Kidney epithelial cell (primary cell): Measurements from ENCODE around the gene ARHGAP23. TPM values are rescaled to one million over a fixed set of nuclear protein-coding genes. Genes with fewer than 3 reads are reported as not detected.
"Not testable (repeated sequence)": the region's sequence is repeated elsewhere in the genome, so short reads cannot be mapped to it uniquely, and the experiment has no call there.

Experiments used
- DNase-seq: peaks from one replicate; pipeline ENCODE4 v3.0.0-alpha.2; 2010; ENCODE audit warnings: low read depth
- H3K27me3 ChIP-seq: 2 replicates; pipeline ENCODE4 v1.6.0; 2011; ENCODE audit warnings: low read length; ENCODE audit not compliant: control insufficient read depth, insufficient read depth
- H3K36me3 ChIP-seq: 2 replicates; pipeline ENCODE4 v1.5.1; 2011; ENCODE audit warnings: low read length; ENCODE audit not compliant: control insufficient read depth, insufficient read depth
- H3K4me3 ChIP-seq: 2 replicates; pipeline ENCODE4 v1.5.1; 2011; ENCODE audit warnings: low read depth, mild to moderate bottlenecking, control low read depth, low read length
- total RNA-seq: library from RNA; depleted of rRNA; stranded (reverse); fragments of >200 nt; gene quantifications from 2 replicates; pipeline ENCODE4 v1.2.3, GENCODE V29; 2015
- TF ChIP-seq, protein P1 (sequence below): IDR thresholded peaks from 2 replicates; pipeline ENCODE4 v1.5.1; 2011; ENCODE audit warnings: mild to moderate bottlenecking, moderate library complexity, low read length, control low read depth, inconsistent platforms; ENCODE audit not compliant: insufficient read depth, poor library complexity, severe bottlenecking

ARHGAP23 gene
- total RNA-seq, 1 donor from 2014 or later, result 52.8 TPM

DNA sequence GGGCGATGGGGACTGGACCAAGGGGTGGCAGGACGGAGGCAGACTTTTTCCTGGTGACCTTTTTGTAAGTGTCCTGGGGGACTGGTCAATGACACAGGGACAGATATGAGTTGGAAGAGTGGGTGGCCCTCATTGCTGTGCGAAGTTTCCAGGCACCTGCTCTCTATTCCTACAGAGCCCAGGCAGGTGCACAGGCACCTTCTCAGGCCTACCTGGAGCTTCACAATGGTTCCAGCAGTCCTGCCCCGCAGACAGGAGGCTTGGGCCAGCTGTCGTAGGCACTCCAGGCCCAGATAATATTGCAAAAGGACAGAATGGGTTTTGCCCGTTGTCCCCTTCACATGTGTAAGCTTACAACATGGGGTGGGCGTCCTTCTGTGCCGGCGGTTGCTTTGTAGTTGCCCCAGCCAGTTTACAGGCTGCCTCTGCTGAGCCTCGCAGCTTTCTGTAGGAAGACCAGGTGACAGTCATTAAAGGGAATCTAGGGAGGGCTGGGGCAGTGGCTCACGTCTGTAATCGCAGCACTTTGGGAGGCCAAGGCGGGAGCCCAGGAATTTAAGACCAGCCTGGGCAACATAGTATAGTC lies 84.3 kb downstream of the ARHGAP23 start:
- Histone ChIP-seq H3K27me3 (peaks cover 4% of the 10 kb centered on the region), H3K4me3 (no peak overlapping the region), H3K36me3 (no peaks in the 10 kb centered on the region)
- DNase-seq, result no peak
- TF ChIP-seq, protein P1, sequence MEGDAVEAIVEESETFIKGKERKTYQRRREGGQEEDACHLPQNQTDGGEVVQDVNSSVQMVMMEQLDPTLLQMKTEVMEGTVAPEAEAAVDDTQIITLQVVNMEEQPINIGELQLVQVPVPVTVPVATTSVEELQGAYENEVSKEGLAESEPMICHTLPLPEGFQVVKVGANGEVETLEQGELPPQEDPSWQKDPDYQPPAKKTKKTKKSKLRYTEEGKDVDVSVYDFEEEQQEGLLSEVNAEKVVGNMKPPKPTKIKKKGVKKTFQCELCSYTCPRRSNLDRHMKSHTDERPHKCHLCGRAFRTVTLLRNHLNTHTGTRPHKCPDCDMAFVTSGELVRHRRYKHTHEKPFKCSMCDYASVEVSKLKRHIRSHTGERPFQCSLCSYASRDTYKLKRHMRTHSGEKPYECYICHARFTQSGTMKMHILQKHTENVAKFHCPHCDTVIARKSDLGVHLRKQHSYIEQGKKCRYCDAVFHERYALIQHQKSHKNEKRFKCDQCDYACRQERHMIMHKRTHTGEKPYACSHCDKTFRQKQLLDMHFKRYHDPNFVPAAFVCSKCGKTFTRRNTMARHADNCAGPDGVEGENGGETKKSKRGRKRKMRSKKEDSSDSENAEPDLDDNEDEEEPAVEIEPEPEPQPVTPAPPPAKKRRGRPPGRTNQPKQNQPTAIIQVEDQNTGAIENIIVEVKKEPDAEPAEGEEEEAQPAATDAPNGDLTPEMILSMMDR, result no peak

DNA sequence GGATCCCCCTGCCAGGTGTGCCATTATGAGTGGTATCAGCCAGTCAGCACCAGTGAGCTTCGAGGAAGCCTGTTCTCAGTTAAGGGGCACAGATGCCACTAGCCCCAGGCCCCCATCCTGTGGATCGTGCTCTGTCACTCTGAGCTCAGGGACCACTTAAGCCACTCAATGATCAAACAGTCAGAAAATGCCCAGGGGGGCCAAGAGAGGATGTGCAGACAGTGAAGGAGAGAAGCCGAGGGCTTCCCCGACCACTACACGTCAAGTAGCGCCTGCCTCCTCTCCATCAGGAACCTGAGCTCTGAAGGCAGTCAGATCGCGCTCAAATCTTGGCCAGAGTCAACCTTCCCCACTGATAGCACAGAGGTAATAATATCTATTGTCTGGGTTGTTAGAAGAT lies 98.3 kb downstream of the ARHGAP23 start:
- not testable (repeated sequence) for DNase-seq, H3K4me3 ChIP-seq, H3K36me3 ChIP-seq
- H3K27me3 ChIP-seq, result peaks cover 19% of the 10 kb centered on the region

DNA sequence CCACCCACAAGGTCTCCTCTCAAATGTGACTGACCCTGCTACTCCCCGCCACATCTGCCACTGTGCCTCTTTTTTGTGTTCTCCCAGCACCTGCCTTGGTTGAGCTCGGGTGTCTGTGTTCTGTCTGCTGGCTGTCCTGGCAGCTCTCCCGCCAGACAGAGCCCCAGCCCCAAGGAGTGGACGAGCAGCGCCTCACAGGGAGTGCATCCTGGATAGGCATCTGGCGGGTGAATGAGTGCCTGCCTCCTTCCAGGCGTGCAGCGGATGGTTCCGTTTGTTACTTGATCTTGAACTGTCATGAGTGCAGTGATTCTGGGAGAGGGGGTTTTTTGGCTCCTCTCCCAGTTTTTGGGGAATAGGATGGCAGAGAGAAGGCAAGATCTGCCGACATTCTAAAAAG lies 99.9 kb downstream of the ARHGAP23 start:
- H3K36me3 ChIP-seq, DNase-seq, H3K4me3 ChIP-seq: not testable (repeated sequence)
- peaks cover 30% of the 10 kb centered on the region for H3K27me3 ChIP-seq

DNA sequence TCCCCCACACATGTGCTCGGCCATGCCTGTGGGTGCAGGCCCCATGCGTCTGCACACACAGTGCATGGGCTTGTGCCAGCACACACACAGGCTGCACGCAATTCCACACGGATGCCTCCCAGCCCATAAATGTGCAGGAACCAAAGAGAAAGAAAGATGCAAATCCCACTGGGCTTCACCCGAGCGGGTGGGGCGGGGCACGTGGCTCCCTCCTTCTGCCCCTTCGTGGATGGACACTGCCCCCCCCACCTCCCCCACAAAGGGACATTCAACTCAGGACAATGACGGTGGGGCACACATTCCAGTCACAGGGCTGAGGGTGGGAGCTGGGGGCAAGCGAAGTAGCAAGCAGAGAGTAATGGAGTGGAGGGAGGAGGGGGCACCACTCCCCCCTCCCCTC lies 102.6 kb downstream of the ARHGAP23 start:
- H3K36me3 ChIP-seq, DNase-seq, H3K4me3 ChIP-seq: not testable (repeated sequence)
- peaks cover 41% of the 10 kb centered on the region for H3K27me3 ChIP-seq

DNA sequence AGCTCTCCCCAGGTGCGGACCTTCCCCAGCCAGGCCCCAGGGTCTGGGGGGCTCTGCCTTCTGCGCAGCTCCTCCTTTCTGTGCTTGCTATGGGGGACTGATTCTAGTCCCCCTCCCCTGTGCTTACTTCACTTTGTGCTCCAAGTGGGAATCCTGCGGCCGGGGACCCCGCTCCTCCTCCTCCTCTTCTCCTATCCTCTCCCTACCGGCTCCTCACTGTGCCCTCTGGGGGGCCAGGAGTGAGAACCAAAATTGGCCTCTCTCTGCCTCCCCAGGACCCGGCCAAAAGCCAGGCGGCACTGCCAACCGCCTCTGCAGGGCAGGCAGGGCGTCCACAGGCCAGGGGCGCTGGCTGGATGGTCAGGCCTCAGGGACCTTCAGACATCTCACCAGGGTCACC lies 103.5 kb downstream of the ARHGAP23 start:
- DNase-seq, H3K36me3 ChIP-seq, H3K4me3 ChIP-seq: not testable (repeated sequence)
- peaks cover 50% of the 10 kb centered on the region for H3K27me3 ChIP-seq

DNA sequence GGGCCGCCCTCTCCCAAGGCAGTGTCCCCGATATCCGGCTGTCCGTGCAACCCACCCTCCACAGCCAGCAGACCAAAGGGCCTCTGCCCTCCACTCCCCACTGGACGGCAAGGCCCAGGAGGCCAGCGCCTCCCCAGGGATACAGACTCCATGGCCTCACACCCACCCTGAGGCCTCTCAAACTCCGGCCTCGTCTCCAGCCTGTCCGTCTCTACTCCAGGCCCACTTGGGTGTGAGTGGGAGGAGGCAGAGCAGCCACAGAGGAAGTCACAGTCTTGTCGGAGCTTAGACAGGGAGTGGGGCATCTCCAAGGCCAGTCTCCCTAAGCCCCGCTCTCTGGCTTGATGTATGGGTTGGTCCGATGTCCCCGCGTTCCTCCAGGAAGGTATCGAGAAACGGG lies 104.2 kb downstream of the ARHGAP23 start:
- no peak for DNase-seq
- H3K4me3 ChIP-seq, result no peak overlapping the region
- H3K27me3 ChIP-seq, result peaks cover 51% of the 10 kb centered on the region
- H3K36me3 ChIP-seq, result no peaks in the 10 kb centered on the region
- TF ChIP-seq, protein P1, result no peak

DNA sequence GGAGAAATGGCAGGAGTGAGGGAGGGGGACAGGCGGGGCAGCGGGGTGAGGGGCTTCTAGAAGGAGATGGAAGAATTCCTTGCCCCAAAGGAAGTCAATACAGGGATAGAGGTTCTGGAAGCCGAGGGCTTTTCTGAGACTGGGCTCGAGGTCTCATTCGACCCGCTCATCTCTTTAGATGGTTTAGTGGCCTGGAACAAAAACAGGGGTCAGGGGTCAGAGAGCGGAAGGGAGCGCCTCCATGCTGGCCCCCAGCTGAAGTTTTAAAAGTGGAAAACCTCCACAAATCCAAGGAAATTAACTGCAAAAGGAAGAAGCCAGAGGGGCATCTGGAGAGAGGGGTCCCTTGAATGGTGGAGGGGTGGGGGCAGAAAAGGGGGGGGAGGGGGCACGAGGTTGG lies 105.0 kb downstream of the ARHGAP23 start:
- H3K4me3 ChIP-seq, result no peak overlapping the region
- no peak for DNase-seq
- TF ChIP-seq, protein P1, result no peak
- peaks cover 47% of the 10 kb centered on the region for H3K27me3 ChIP-seq
- H3K36me3 ChIP-seq, result no peaks in the 10 kb centered on the region

DNA sequence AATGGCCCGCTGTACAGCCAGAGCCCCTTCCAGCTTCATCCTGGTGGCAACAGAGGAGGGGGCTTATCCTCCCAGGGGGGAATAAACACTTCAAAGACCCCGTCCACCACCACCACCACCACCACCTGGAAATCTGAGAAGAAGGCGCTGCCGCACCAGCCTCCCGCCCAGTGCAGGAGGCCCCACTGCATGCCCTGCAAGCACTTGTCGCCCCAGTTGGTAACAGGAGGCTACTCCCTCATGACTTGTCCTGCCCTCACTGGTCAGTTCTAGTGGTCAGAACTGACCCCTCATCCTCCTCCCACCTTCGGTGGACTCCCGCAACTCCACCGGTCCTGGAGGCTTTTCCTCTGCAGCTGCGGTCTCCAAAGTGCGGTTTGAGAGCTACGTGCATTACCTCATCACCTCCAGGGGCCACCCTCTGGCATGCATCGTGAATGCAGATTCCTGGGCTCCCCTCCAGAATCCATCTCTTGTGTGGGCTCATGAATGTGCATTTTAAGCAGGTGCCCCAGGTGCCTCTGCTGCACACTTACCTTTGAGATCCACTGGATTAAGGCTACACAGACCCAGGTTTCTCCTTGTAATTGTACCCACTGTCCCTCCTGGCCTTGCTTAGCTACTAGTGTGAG lies 105.7 kb downstream of the ARHGAP23 start:
- Histone ChIP-seq H3K27me3 (peaks cover 43% of the 10 kb centered on the region), H3K4me3 (no peak overlapping the region)
- TF ChIP-seq, protein P1, result no peak

More for the DNA sequence above, 105.7 kb downstream of the ARHGAP23 start:
- no peaks in the 10 kb centered on the region for H3K36me3 ChIP-seq
- DNase-seq, result no peak
